Liver (tissue), 3 donors: ENCODE measurements around the gene FRRS1.

Source experiments
- ATF3 ChIP-seq: IDR thresholded peaks from 2 replicates; pipeline ENCODE4 v1.6.1; 2016; ENCODE audit warnings: antibody characterized with exemption
- CTCF ChIP-seq: fragments of 150-350 bp; IDR thresholded peaks from 2 replicates; pipeline ENCODE4 v1.5.1; 2017; ENCODE audit warnings: improper control_type of control experiment, low read depth, low read length; ENCODE audit not compliant: missing input control
- RAD21 ChIP-seq, 2 donors: IDR thresholded peaks; 2 replicates each; pipeline ENCODE4 v1.6.1; 2016; ENCODE audit warnings: antibody characterized with exemption in 2 of 2, mild to moderate bottlenecking in 2 of 2
- donor health status: healthy.
- donor health status: healthy.

DNA sequence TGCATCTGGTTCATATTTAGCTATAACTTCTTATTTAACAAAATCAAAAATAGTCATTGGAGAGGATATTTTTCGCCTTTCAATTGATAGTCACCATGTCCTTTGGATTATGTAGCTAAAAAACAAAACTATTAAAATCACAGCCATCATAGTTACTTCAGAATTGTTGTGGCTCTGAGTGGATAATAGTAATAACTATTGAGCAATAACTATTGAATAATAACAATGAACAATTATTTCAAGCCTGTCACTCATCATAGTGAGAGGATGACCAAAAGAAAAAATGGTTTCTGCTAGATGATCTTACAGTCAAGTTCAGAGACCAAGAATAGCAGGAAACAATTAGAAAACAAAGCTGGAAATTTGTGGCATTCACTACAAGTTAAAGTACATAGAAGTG, 45.3 kb upstream of the FRRS1 start:
- TF ChIP-seq CTCF (no peak), ATF3 (no peak), RAD21 (IDR thresholded peaks at IDR 0.05) (no peak)
